NCI-H1048 (cell line): ENCODE data around the gene ADO.

Experiments
- DNase-seq: peaks from one replicate; lab custom pipeline; 2025; lab: John Stamatoyannopoulos, UW

Gene ADO

DNA sequence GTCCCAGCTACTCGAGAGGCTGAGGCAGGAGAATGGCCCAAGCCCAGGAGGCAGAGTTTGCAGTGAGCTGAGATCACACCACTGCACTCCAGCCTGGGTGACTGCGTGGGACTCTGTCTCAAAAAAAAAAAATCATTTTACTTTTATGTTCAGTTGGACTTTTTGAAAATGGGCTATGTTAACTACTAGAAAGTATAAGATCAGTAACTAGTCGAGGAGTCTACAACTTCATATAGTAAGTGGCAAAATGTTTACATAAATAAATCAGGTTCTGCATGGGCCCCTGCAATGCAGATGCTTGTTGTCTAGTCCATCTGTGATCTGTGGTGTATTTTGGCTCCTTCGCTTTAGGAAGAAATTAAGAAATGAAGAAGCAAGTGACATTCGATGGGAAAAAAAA, 12.3 kb upstream of the ADO start:
- DNase-seq = no peak

DNA sequence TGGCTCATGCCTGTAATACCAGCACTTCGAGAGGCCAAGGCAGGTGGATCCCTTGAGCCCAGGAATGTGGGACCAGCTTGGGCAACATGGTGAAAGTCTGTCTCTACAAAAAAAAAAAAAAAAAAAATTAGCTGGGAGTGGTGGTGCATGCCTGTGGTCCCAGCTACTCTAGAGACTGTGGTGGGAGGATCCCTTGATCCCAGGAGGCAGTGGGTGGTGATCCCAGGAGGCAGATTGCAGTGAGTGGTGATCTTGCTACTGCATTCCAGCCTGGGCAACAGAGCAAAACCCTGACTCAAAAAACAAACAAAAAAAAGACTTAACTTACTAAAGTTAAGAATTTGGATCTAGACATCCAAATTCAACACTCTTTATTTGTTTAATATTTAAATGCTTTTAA, 10.2 kb upstream of the ADO start:
- DNase-seq = no peak

DNA sequence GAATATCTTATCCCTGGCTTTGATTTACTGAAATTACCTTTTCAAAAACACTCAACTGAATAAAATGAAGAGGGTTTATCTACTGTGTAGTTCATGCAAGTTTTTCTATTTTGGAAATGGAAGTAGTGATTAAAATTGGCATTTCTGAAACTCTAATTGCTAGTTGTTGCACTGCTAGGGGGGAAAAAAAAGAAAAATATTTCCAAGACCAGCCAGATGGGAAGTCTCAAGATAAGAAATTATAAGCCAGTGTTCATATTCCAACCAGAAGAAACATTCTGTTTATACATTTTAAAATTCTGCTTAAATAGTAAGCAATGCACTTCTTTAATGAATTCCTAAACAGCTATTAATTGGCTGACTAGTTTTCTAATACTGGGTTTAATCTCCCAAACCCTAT, 9.4 kb upstream of the ADO start:
- DNase-seq = no peak

DNA sequence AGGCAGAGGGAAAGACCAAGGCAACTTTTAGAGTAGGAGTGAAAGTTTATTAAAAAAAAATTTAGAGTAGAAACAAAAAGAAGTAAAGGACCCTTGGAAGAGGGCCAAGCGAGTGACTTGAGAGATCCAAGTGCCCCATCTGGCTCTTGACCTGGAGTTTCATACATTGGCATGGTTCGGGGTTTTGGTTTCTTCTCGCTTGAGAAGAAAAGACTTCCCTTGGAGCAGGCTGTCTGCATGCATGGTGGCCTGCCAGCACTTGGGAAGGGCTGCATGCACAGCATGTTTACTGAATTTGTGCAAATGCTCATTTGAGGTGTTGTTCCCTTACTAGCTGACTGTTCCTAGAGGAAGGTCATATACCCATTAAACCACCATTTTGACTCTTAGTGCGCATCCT, 8.8 kb upstream of the ADO start:
- DNase-seq = no peak

DNA sequence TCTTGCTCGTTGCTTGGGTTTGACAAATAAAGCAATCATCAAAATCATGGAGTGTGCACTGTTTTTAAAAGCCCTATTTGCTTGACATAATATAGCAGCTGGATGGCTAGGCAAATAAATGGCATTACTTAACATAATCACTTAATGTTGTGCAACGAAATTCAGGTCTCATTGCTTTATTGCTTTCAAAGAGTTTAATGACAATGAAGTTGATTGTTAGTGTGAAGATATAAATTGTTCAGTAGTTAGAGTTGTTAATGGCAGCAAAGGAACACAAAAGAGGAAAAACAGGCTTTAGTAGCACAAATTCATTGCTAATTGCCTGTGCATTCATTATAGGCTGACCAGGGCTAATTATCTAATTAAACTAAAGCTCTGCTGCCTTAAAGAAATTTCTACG, 7.6 kb upstream of the ADO start:
- no peak for DNase-seq

DNA sequence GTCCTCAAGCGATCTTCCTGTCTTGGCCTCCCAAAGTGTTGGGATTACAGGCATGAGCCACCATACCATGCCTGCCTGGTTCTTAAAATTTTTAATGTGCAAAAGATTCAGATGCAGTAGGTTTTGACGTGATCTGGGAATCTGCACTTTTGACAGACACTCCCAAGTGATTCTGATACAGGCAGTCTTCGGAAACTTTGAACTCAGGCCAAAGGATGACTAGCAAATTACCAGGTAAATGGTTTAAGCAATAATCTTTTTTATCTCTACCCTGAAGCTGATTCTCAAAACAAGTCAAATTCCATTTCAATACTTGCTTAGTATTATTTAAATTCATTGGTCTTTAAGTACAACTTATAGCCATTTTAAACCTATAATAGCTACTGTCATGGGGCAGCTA, 2.6 kb upstream of the ADO start:
- no peak for DNase-seq

DNA sequence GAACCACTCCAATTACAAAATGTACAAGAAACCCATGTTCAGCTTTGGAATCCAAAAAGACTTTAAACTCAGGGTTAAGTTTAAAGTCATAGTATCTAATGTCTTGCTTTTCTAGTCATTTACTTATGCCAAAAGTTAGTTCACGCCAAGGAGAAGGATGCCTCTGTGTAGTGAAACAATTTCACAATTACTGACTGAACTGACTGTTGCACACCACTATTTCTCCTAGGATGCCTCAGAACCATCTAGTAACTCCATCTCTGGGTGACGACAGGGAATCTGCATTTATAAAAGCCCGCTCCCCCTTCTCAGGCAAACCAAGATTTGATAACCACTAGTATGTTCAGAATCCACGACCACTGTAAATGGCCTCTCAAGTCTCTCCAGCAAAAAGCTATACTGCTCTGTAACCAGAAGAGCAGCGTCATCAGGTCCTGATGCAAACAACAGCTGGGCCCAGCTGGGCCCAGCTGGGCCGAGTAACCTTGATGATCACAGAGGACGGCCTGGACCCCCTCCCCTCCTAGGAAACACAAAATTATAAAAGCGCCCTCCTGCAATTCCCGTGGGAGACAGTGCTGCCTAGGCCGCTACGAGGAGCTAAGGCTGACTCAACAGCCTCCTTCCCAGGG, 680 bp upstream of the ADO start:
- no peak for DNase-seq

DNA sequence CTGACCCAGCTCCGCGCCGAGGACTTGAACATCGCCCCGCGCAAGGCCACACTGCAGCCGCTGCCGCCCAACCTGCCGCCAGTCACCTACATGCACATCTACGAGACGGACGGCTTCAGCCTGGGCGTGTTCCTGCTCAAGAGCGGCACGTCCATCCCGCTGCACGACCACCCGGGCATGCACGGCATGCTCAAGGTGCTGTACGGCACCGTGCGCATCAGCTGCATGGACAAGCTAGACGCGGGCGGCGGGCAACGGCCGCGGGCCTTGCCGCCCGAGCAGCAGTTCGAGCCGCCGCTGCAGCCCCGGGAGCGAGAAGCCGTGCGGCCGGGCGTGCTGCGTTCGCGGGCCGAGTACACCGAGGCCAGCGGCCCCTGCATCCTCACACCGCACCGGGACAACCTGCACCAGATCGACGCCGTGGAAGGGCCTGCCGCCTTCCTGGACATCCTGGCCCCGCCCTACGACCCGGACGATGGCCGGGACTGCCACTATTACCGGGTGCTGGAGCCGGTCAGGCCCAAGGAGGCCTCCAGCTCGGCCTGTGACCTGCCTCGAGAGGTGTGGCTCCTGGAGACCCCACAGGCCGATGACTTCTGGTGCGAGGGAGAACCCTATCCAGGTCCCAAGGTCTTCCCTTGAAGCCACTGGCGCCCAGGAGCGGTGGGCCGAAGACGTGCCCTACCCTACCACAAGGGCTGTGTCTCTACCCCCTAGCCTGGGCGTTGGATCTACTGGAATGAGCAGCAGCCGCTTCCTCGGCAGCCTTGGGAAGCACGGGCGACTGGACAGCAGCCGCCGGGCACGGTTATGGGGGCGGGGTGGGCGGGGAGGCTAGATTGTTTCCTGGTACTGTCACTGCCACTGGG, 945 bp downstream of the ADO start:
- DNase-seq = no peak

DNA sequence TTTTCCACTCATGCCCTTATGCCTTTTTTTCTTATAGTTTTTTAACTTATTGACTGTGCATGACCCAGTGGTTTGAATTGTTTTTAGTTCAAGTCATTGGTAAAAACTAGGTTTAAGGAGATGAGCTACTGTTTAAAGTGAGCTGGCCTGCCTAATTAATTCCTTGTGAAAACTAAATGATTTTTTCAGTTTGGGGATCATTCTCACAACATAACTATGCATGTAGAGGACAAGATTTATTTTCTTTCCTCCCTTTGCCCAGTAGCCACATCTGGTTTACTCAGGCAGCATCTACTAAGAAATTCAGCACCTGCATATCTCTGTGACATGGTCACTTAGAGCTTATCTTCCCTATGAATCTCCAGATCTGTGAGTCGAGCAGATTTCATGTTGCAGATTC, 1.7 kb downstream of the ADO start:
- no peak for DNase-seq

DNA sequence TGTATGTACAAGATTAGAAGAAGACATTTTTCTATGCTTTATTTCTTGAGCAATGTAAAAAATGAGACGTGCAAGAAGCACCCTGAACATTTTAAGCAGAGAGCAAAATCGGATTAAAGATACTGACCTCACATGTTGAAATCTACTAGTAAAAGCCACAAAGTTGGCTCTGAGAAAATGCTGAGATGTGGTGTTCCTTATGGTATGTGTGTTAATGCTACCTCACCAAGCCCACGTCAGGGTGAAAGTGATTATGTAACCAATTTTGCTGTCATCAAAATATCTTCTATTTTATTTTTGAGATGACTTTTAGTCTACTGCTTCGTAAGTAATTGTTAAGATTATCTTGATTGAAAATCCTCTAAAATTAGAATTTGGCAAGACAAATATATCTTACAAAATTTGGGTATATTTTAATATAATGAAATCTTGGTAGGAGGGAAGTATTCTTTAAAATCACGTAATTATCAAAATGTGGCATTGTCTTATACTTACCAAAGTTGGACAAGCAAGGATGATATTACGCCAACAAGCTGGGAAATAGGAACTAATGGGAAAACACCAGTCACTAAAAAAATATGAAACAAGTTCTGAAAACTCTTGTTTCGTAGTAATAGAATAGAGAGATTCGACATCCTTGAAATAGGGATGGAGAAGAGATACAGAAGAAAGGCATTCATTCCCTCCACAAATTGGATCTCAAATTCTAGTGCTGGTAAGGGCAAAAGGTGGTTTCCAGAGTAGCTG, 5.8 kb downstream of the ADO start:
- DNase-seq = no peak

DNA sequence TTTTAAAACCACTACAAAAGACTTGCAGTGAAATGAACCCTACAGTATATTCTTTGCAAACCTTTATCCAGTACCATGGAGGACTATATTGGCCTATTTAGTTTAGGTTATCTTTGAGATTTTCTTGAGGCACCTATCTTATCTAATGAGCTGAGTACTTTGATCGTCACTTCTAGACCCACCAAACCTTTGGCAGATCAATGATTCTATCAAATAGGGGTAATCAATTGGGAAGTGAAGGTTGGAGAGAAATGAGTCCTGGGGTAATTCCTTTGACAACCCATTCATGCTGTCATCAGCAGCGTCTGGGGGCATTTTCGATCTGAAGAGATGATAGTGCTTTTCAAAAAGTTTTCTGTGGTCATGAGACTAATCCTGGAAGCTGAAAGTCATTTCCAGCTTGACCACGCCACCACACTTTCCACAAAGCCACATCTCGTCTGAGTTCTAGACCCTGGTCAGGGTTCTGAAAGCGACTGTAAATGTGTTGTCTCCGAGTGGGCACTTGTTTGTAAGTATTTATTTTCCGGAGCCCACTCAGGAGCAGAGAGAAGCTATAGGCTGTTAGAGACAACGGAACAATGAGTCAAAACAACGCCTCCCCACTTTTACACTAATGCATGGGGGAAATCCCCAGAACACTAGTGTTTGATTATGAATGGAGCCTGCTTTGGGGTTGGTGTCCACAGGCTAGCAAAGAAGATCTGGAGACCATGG, 6.8 kb downstream of the ADO start:
- DNase-seq = no peak

DNA sequence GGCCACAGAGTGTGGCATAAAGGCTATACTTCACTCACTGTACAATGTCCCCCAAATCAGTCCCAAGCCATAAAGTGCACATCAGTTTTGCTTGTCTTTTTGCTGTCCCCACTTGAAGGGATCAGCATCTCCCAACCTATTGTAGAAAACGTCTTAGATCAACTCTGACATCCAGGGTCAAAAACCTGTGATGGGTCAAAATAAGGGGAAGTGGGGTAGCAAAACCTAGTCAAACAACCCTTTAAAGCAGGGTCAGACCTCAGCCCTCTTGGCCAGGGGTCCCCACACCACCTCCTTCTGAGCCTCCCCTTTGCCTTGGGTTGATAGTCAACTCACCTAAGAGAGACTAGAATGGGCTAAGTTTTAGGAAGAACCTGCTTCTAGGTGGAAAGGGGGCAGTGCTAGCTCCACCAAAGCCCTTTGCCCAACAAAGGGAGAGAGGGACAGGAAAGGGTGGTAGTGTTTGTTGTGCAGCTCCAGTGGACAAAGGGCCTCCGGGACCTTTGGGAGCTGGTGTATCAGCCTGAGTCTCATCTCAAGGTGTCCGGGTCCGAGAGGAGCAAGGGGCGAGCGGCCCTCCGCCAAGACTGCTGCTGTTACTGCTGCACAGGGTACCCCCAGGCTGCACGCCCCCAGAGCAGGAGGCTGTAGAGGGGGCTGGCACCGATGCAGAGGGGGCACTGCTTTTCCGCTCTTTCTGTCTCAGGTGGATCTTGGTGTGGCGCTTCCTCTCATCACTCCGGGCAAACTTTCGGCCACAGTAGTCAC, 8.3 kb downstream of the ADO start:
- no peak for DNase-seq

DNA sequence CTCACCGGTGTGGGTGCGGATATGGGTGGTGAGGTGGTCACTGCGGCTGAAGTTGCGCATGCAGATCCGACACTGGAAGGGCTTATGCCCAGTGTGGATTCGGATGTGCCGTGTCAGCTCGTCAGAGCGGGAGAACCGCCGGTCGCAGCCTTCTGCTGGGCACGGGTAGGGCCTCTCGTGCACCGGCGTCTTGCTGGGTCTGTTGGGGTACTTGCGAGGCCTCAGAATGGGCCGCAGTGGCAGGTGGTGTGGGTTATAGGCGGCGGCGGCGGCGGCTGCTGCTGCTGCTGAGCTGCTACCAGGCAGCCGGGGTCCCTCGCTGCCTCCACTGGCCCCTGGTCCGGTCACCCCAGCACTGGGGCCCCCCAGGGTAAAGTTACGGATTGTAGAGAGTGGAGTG, 8.9 kb downstream of the ADO start:
- DNase-seq = no peak

DNA sequence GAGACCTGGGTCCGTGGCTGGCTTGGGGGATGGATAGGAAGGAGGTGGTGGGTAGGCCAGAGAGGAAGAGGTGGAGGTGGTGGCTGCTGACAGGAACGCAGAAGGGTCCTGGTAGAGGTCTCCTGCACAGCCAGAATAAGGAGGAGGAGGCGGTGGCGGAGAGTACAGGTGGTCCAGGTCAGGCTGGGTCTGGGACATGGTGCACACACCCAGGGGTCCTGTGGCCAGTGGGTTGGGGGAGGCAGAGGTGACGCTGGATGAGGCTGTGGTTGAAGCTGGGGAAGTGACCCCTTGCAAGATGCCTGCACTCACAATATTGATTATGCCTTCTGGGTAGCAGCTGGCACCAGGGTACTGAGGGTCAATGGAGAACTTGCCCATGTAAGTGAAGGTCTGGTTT, 9.5 kb downstream of the ADO start:
- DNase-seq = no peak

DNA sequence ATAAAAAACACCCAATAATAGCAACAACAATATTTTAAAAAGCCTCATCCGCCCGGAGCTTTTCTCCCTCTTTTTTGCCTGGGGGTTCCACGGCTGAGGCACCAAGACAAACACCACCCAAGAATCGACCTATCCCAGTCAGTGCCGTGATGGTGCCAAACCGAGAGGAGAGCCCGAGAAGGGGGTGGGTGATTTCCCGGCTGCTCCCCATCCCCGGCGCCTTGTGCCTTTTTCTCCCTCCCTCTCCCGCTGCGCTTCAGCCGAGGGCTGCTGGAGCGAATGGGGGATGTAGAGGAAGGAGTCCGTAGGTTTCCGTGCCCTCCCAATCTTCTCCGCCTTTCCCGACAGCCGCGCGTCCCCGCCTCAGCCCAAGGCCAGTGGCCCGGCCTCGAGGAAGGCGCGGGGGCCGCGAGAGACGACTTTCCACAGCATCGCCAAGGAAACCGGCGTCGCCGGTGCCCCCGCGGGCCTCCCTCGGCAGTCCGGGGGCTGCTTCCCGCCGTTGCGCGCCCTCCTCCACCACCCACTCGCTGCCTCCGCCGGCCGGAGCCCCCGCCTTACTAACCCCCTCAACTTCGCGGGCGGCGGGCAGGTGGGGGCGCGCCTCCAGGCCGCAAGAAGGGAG, 10.3 kb downstream of the ADO start:
- DNase-seq = no peak

DNA sequence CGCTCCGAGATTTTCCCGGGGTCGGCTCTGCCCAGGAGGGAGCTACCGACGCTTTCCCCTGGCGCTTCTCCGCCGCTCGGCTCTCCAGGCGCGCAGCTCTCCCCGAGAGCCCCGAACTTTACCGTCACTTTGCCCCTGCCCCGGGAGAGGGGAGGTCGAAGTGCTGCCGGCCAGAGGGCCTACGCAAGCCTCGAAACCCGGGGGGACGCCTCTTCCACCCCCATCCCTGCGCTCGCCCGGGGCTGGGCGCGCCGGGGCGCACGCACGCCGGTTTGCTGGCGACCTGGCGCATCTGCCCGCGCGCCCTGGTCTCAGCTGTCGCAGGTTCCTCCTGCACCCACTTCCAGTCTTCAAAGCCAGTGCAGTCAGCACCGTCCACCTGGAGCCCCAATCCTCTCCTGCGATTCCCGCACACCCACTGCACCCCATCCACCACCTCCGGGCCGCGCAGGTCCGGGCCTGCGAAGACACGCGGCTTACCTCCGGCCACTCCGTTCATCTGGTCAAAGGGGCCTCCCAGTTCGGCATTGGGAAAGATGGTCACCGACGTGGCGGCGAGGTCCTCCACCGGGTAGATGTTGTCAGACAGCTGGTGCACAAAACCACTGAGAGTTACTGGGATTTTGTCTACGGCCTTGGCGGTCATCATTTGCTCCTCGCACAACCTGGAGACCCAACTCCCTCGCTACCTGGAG, 11.0 kb downstream of the ADO start:
- DNase-seq = no peak

DNA sequence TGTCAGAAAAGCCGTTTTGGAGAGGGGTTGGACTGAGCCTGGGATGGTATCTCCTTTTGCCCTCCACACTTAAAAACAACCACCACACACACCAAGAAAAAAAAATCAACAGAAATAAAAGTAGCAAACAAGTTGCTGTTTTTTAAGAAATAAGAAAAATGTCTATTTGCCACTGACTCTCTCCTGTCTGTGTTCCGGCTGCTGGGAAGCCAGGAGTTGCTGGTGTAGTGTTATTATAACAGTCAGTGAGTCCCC, 11.5 kb downstream of the ADO start:
- no peak for DNase-seq

DNA sequence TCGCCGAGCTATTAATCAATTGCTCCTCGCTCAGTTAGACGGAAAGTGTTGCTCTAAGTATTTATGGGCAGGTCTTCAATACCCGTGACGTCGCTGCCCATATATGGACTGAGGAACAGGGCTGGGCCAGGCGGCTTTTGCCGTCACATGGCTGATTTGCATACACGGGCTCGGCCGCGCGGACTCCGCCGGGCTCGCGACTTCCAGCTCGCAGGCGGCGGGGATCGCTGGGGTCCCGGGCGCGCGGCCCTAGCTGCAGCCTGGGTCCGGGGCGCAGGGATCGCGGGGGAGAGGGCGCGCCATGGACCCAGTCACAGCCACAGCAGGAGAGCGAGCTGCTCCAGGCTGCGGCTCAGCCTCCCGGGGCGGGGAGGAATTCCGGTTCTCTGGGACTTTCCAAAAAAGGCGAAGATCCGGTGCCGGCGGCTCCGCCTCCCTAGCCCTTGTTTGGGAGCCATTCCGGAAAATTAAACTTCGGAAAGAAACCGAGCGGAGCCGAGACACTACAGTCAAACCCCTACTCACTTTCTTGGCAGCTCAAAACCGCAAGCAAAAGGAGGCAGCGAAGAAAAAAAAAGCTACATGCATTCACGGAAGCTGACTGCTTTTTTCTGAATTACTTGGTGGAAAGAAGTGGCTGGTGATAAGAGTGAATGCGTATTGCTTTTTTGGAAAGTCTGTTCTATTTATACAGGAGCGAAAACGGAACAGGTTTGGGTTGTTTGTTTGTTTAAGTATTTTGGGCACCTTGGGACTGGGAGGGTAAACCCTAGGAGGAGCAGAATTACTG, 12.0 kb downstream of the ADO start, which contains the start of gene EGR2:
Gene EGR2 (minus strand): TSS at position 36 of the 790 bp plus-strand sequence. CDS start 337 bp downstream, outside the sequence.
- DNase-seq = peak; percentile 76

DNA sequence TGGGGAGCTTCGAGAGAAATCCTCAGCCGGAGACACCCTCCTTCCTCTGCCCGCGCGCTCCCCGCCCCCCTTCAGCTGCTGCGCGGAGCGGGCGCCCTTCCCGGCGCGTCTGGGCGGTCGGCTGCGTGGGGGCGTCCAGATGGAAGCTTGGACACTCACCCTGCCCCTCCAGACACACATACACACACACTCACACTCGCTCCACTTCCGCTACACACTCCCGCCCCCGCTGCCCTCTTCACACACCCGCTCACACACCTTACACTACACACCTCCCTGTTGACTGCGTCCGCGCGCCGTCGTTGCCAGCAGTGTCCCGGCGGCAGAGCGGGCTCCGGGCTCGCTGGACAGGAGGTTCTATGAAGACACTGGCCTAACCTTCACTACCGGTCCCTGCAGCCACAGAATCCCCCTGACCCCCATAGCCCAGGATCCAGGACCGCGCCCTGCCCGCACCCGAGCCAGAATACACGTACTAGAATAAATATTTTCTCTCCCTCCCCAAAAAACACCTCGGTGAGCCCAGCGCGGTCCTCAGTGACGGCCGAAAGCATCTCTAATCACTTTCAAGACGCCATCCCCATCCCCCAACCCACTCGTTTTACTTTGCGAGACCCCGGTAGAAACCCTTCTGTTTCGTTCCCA, 12.7 kb downstream of the ADO start:
- DNase-seq = no peak
